HG03280 (cell line): Measurements from ENCODE around the gene NWD2.

ENCODE experiments used
- ATAC-seq: cut with Tn5 transposase; IDR thresholded peaks from one replicate; pipeline ENCODE4 v1.9.1; 2021; ENCODE audit warnings: mild to moderate bottlenecking, moderate library complexity; ENCODE audit not compliant: unreplicated experiment

The NWD2 gene

GRCh38 chr4:37299468-37299867 lies 54.9 kb downstream of the NWD2 start:
- no peak for ATAC-seq

GRCh38 chr4:37304612-37305011 lies 60.1 kb downstream of the NWD2 start:
- ATAC-seq, result no peak

- ATAC-seq, result no peak
These were observed 61.4 kb downstream of the NWD2 start for GRCh38 chr4:37305984-37306383.

GRCh38 chr4:37317104-37317643 lies 72.6 kb downstream of the NWD2 start:
- no peak for ATAC-seq

- ATAC-seq, result no peak
These were observed 76.1 kb downstream of the NWD2 start for GRCh38 chr4:37320513-37321235.

- ATAC-seq, result no peak
These were observed 77.6 kb downstream of the NWD2 start for GRCh38 chr4:37322122-37322521.

GRCh38 chr4:37324546-37324945 lies 80.0 kb downstream of the NWD2 start:
- no peak for ATAC-seq

- ATAC-seq, result no peak
These were observed 82.3 kb downstream of the NWD2 start for GRCh38 chr4:37326852-37327251.

GRCh38 chr4:37338972-37339371 lies 94.4 kb downstream of the NWD2 start:
- no peak for ATAC-seq

- no peak for ATAC-seq
These were observed 114.2 kb downstream of the NWD2 start for GRCh38 chr4:37358748-37359147.

GRCh38 chr4:37359261-37359660 lies 114.7 kb downstream of the NWD2 start:
- ATAC-seq, result no peak

GRCh38 chr4:37365888-37366287 lies 121.3 kb downstream of the NWD2 start:
- no peak for ATAC-seq

- no peak for ATAC-seq
These were observed 123.4 kb downstream of the NWD2 start for GRCh38 chr4:37367901-37368300.

GRCh38 chr4:37370052-37370451 lies 125.5 kb downstream of the NWD2 start:
- no peak for ATAC-seq

- no peak for ATAC-seq
These were observed 136.6 kb downstream of the NWD2 start for GRCh38 chr4:37381040-37381668.

- peak; percentile 52 for ATAC-seq
These were observed 139.2 kb downstream of the NWD2 start for GRCh38 chr4:37383579-37384229.

- no peak for ATAC-seq
These were observed 140.9 kb downstream of the NWD2 start for GRCh38 chr4:37385424-37385823.

- no peak for ATAC-seq
These were observed 144.3 kb downstream of the NWD2 start for GRCh38 chr4:37388681-37389365.

- ATAC-seq, result no peak
These were observed 144.8 kb downstream of the NWD2 start for GRCh38 chr4:37389366-37389765.

GRCh38 chr4:37389967-37390580 lies 145.5 kb downstream of the NWD2 start:
- ATAC-seq, result peak; percentile 75
